MG63 (cell line): ENCODE data around the gene NEU1. TPM values are rescaled to one million over a fixed set of nuclear protein-coding genes. Genes with fewer than 3 reads are reported as not detected.
"Not testable (repeated sequence)": the region's sequence is repeated elsewhere in the genome, so short reads cannot be mapped to it uniquely, and the experiment has no call there.

Experiments
- DNase-seq: peaks from one replicate; pipeline ENCODE4 v3.0.0-alpha.2; 2020
- H3K27me3 ChIP-seq: fragments of 250-450 bp; sonication (Bioruptor Pico); 2 replicates; pipeline ENCODE4 v1.5.1; 2020; ENCODE audit warnings: mild to moderate bottlenecking, moderate library complexity
- H3K36me3 ChIP-seq: fragments of 250-450 bp; sonication (Bioruptor Pico); 2 replicates; pipeline ENCODE4 v1.5.1; 2020; ENCODE audit warnings: mild to moderate bottlenecking, moderate library complexity
- H3K4me3 ChIP-seq: fragments of 250-450 bp; sonication (Bioruptor Pico); 2 replicates; pipeline ENCODE4 v1.5.1; 2020; ENCODE audit warnings: mild to moderate bottlenecking, moderate library complexity
- H3K9me3 ChIP-seq: fragments of 250-450 bp; sonication (Bioruptor Pico); 2 replicates; pipeline ENCODE4 v1.5.1; 2020; ENCODE audit warnings: mild to moderate bottlenecking, moderate library complexity
- total RNA-seq: library from RNA; depleted of rRNA; stranded (reverse); fragments of >200 nt; shearing (Covaris generic); gene quantifications from 2 replicates; pipeline ENCODE4 v1.2.3, GENCODE V29; 2014; ENCODE audit warnings: low replicate concordance

The NEU1 gene
- total RNA-seq, 1 experiment from 2014 or later = 11.7 TPM

- peak overlapping the region; percentile 71 for H3K4me3 ChIP-seq
- not testable (repeated sequence) for H3K9me3 ChIP-seq, DNase-seq, H3K27me3 ChIP-seq, H3K36me3 ChIP-seq
These were observed 1.5 kb upstream of the NEU1 start for GRCh38 chr6:31864123-31864562.

- no peaks in the 10 kb centered on the region for H3K36me3 ChIP-seq
- DNase-seq = no peak
- no peaks in the 10 kb centered on the region for H3K9me3 ChIP-seq
- peak overlapping the region; percentile 71 for H3K4me3 ChIP-seq
- no peaks in the 10 kb centered on the region for H3K27me3 ChIP-seq
These were observed 690 bp downstream of the NEU1 start for GRCh38 chr6:31861919-31862343.

GRCh38 chr6:31861150-31861549 is 1.5 kb downstream of the NEU1 start:
- no peak for DNase-seq
- no peaks in the 10 kb centered on the region for H3K9me3 ChIP-seq
- H3K4me3 ChIP-seq = no peak overlapping the region
- H3K27me3 ChIP-seq = no peaks in the 10 kb centered on the region
- no peaks in the 10 kb centered on the region for H3K36me3 ChIP-seq

GRCh38 chr6:31860349-31860748 is 2.3 kb downstream of the NEU1 start:
- Histone ChIP-seq H3K9me3 (no peaks in the 10 kb centered on the region), H3K4me3 (no peak overlapping the region), H3K27me3 (no peaks in the 10 kb centered on the region), H3K36me3 (no peaks in the 10 kb centered on the region)
- no peak for DNase-seq

GRCh38 chr6:31859923-31860322 is 2.7 kb downstream of the NEU1 start:
- H3K36me3 ChIP-seq = no peaks in the 10 kb centered on the region
- DNase-seq = no peak
- H3K27me3 ChIP-seq = no peaks in the 10 kb centered on the region
- H3K4me3 ChIP-seq = no peak overlapping the region
- no peaks in the 10 kb centered on the region for H3K9me3 ChIP-seq

- H3K36me3 ChIP-seq = no peaks in the 10 kb centered on the region
- H3K4me3 ChIP-seq = no peak overlapping the region
- H3K27me3 ChIP-seq = no peaks in the 10 kb centered on the region
- H3K9me3 ChIP-seq = no peaks in the 10 kb centered on the region
- DNase-seq = no peak
These were observed 3.9 kb downstream of the NEU1 start for GRCh38 chr6:31858707-31859106.

GRCh38 chr6:31857774-31858173 is 4.8 kb downstream of the NEU1 start:
- not testable (repeated sequence) for H3K9me3 ChIP-seq, H3K27me3 ChIP-seq, H3K4me3 ChIP-seq, H3K36me3 ChIP-seq, DNase-seq

GRCh38 chr6:31851980-31852718 is 10.5 kb downstream of the NEU1 start:
- H3K27me3 ChIP-seq, H3K36me3 ChIP-seq, H3K9me3 ChIP-seq, H3K4me3 ChIP-seq, DNase-seq: not testable (repeated sequence)

- no peaks in the 10 kb centered on the region for H3K36me3 ChIP-seq
- H3K27me3 ChIP-seq = no peaks in the 10 kb centered on the region
- no peak overlapping the region for H3K4me3 ChIP-seq
- no peaks in the 10 kb centered on the region for H3K9me3 ChIP-seq
- no peak for DNase-seq
These were observed 11.2 kb downstream of the NEU1 start for GRCh38 chr6:31851485-31851832.

GRCh38 chr6:31850765-31851484 is 11.7 kb downstream of the NEU1 start:
- H3K27me3 ChIP-seq = no peaks in the 10 kb centered on the region
- DNase-seq = no peak
- no peaks in the 10 kb centered on the region for H3K36me3 ChIP-seq
- H3K9me3 ChIP-seq = no peaks in the 10 kb centered on the region
- H3K4me3 ChIP-seq = no peak overlapping the region

- Histone ChIP-seq H3K27me3 (no peaks in the 10 kb centered on the region), H3K9me3 (no peaks in the 10 kb centered on the region), H3K36me3 (peaks cover 6% of the 10 kb centered on the region; the same call in 1 of the 2 replicates), H3K4me3 (no peak overlapping the region)
- no peak for DNase-seq
These were observed 15.2 kb downstream of the NEU1 start for GRCh38 chr6:31847276-31847978.

GRCh38 chr6:31844507-31844906 is 18.1 kb downstream of the NEU1 start:
- H3K9me3 ChIP-seq = no peaks in the 10 kb centered on the region
- no peaks in the 10 kb centered on the region for H3K27me3 ChIP-seq
- H3K4me3 ChIP-seq = no peak overlapping the region
- no peak for DNase-seq
- H3K36me3 ChIP-seq = peaks cover 32% of the 10 kb centered on the region

GRCh38 chr6:31842053-31842452 is 20.6 kb downstream of the NEU1 start:
- Histone ChIP-seq H3K36me3 (peaks cover 56% of the 10 kb centered on the region), H3K4me3 (no peak overlapping the region), H3K27me3 (no peaks in the 10 kb centered on the region), H3K9me3 (no peaks in the 10 kb centered on the region)
- DNase-seq = no peak

GRCh38 chr6:31839779-31840126 is 22.9 kb downstream of the NEU1 start:
- peaks cover 70% of the 10 kb centered on the region for H3K36me3 ChIP-seq
- H3K4me3 ChIP-seq = not testable (repeated sequence)

GRCh38 chr6:31838968-31839367 is 23.7 kb downstream of the NEU1 start:
- Histone ChIP-seq H3K36me3 (peaks cover 70% of the 10 kb centered on the region), H3K4me3 (peak overlapping the region; percentile 91; the same call in 1 of the 2 replicates), H3K9me3 (no peaks in the 10 kb centered on the region), H3K27me3 (no peaks in the 10 kb centered on the region)
- DNase-seq = no peak

More at GRCh38 chr6:31839779-31840126, 22.9 kb downstream of the NEU1 start:
- H3K9me3 ChIP-seq, H3K27me3 ChIP-seq, DNase-seq: not testable (repeated sequence)

GRCh38 chr6:31838114-31838553 is 24.5 kb downstream of the NEU1 start:
- not testable (repeated sequence) for H3K27me3 ChIP-seq, DNase-seq, H3K9me3 ChIP-seq
- Histone ChIP-seq H3K4me3 (peak overlapping the region; percentile 91), H3K36me3 (peaks cover 67% of the 10 kb centered on the region)

GRCh38 chr6:31837369-31838113 is 25.1 kb downstream of the NEU1 start:
- H3K36me3 ChIP-seq = peaks cover 64% of the 10 kb centered on the region
- no peaks in the 10 kb centered on the region for H3K9me3 ChIP-seq
- H3K27me3 ChIP-seq = no peaks in the 10 kb centered on the region
- no peak for DNase-seq
- H3K4me3 ChIP-seq = peak overlapping the region; percentile 91
